Neural crest cell (in vitro differentiated cells): ENCODE results near the gene TUNAR. TPM values are rescaled to one million over a fixed set of nuclear protein-coding genes. Genes with fewer than 3 reads are reported as not detected.
A peak's percentile ranks its signal among the peaks of the same experiment; 100 is the strongest.

Experiments
- DNase-seq: peaks from one replicate; pipeline ENCODE4 v3.0.0; 2021; ENCODE audit warnings: low read depth, mixed read lengths, low spot score
- H3K27ac Mint-ChIP-seq: one replicate; pipeline ENCODE4 v1.8.0; 2021; ENCODE audit warnings: mild to moderate bottlenecking, mixed read lengths; ENCODE audit not compliant: unreplicated experiment
- H3K27me3 Mint-ChIP-seq: 2 replicates; pipeline ENCODE4 v1.8.0; 2021; ENCODE audit warnings: low read depth, mild to moderate bottlenecking, mixed read lengths
- H3K36me3 Mint-ChIP-seq: 2 replicates; pipeline ENCODE4 v1.8.0; 2021; ENCODE audit warnings: low read depth, mild to moderate bottlenecking, mixed read lengths
- H3K4me1 Mint-ChIP-seq: 2 replicates; pipeline ENCODE4 v1.8.0; 2021; ENCODE audit warnings: mixed read lengths
- H3K4me3 Mint-ChIP-seq: one replicate; pipeline ENCODE4 v1.8.0; 2021; ENCODE audit warnings: mild to moderate bottlenecking, mixed read lengths
- H3K9me3 Mint-ChIP-seq: 2 replicates; pipeline ENCODE4 v1.8.0; 2021; ENCODE audit warnings: mixed read lengths
- CTCF ChIP-seq: fragments of 200-600 bp; sonication (generic); conservative IDR thresholded peaks from 2 replicates; pipeline ENCODE4 v1.5.0; 2021; ENCODE audit warnings: antibody characterized with exemption, mild to moderate bottlenecking
- total RNA-seq: library from RNA; stranded (reverse); gene quantifications from 2 replicates; pipeline ENCODE4 v1.2.1, GENCODE V29; 2021

Gene TUNAR
- total RNA-seq, 1 donor from 2014 or later: 4.7 TPM

DNA sequence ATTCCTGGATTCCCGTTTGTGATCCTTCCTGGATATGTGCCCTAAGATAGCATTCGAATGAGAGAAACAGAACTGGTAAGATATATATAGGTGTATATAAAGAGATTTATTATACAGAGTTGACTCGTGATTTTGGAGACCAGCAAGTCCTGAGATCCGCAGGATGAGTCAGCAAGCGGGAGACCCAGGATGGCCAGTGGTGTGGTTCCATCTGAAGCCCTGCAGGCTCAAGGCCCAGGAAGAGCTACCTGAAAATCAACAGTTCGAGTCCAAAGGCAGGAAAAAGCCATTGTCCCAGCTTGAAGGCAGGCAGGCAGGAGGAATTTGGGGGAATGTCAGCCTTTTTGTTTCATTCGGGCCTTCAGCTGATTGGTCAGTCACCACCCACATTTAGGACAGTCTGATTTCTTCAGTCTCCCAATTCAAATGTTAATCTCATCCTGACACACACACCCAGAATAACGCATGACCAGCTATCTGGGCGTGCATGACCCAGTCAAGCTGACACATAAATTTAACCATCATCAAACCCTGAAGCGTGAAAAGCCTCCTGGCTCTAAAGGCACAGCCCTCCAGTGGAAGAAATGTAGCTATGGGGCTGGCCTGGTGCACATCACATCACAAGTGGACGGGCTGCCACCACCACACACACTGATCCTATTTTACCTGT, 44.3 kb downstream of the TUNAR start:
- no peak for DNase-seq
- TF ChIP-seq CTCF: no peak
- Mint-ChIP-seq H3K9me3 (no peaks in the 10 kb centered on the region), H3K4me3 (no peak overlapping the region), H3K27me3 (peaks cover 2% of the 10 kb centered on the region), H3K27ac (no peak overlapping the region), H3K4me1 (peaks cover 16% of the 10 kb centered on the region), H3K36me3 (no peaks in the 10 kb centered on the region)

GRCh38 chr14:95922080-95922479, 45.4 kb downstream of the TUNAR start:
- H3K27me3 Mint-ChIP-seq: peaks cover 2% of the 10 kb centered on the region
- no peaks in the 10 kb centered on the region for H3K9me3 Mint-ChIP-seq
- H3K4me1 Mint-ChIP-seq: peaks cover 16% of the 10 kb centered on the region

GRCh38 chr14:95928751-95929150, 52.1 kb downstream of the TUNAR start:
- Mint-ChIP-seq H3K4me1 (peaks cover 2% of the 10 kb centered on the region), H3K4me3 (no peak overlapping the region), H3K36me3 (no peaks in the 10 kb centered on the region), H3K27ac (no peak overlapping the region), H3K9me3 (no peaks in the 10 kb centered on the region), H3K27me3 (peaks cover 16% of the 10 kb centered on the region)
- no peak for TF ChIP-seq CTCF
- DNase-seq: no peak

More at GRCh38 chr14:95922080-95922479, 45.4 kb downstream of the TUNAR start:
- Mint-ChIP-seq H3K4me3 (no peak overlapping the region), H3K36me3 (no peaks in the 10 kb centered on the region), H3K27ac (no peak overlapping the region)
- DNase-seq: no peak
- no peak for TF ChIP-seq CTCF

DNA sequence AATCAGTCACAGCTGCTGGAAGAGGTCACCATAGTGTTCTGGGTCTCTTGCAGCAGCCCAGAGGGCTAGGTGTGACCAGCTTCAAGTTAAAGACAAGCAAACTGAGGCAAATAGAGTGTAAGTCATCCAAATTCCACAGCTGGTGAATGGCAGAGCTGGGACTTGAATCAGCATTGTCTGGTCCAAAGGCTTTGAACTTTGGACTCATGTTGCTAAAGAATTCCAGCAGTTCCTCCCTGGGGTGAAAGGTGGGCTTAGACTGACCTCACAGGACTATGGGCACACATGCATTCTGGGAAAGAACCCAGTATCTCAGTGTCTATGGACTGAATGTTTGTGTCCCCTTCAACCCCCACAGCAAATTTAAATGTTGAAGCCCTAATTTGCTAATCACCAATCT, 54.8 kb downstream of the TUNAR start:
- H3K27ac Mint-ChIP-seq: no peak overlapping the region
- no peaks in the 10 kb centered on the region for H3K9me3 Mint-ChIP-seq
- H3K4me3 Mint-ChIP-seq: no peak overlapping the region
- peaks cover 14% of the 10 kb centered on the region for H3K27me3 Mint-ChIP-seq
- TF ChIP-seq CTCF: no peak
- no peak for DNase-seq
- H3K36me3 Mint-ChIP-seq: no peaks in the 10 kb centered on the region
- H3K4me1 Mint-ChIP-seq: no peaks in the 10 kb centered on the region

DNA sequence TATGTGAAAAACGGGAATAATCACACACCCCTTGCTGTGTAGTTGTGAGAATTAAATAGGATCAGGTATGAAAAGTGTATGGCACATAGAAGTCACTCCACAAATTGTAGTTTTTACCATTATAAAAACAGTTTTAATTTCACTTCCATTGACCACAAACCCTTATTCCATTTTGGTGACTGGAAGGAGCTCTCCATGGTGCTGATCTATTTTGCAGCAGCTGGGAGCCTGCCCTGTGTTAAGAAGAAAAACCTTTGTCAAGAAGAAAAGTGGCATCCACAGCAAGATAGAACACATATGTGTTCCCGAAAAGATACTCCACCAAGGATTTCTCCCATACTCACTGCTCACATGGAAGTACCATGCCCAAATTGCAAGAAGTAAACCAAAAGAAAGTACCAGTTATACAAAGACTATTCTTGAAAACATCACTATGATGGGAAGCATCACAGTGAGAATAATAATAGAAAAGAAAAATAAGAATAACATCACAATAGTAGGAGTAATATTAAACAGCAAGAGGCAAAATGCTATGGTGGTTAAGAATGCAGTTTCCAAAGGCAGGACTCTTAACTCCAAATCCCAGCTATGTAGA, 58.7 kb downstream of the TUNAR start:
- peak; percentile 61 for DNase-seq
- Mint-ChIP-seq H3K4me3 (no peak overlapping the region), H3K4me1 (no peaks in the 10 kb centered on the region), H3K27ac (no peak overlapping the region), H3K36me3 (no peaks in the 10 kb centered on the region), H3K27me3 (peaks cover 10% of the 10 kb centered on the region), H3K9me3 (no peaks in the 10 kb centered on the region)
- no peak for TF ChIP-seq CTCF
